HEK293 (cell line): ENCODE results near the gene ARHGAP8.
A peak's percentile ranks its signal among the peaks of the same experiment; 100 is the strongest.

ENCODE experiments used
- CTCF ChIA-PET: fragments of 350-600 bp; formaldehyde crosslinking; extraction: SDS; loops from one replicate; lab custom pipeline; 2021; ENCODE audit warnings: antibody characterized with exemption; lab: Yijun Ruan, JAX
- POLR2A ChIA-PET: fragments of 300-600 bp; formaldehyde crosslinking; extraction: SDS; loops from one replicate; lab custom pipeline; 2020; ENCODE audit warnings: antibody characterized with exemption, inconsistent platforms; lab: Yijun Ruan, JAX
- H3K27ac ChIP-seq: fragments of 200-500 bp; sonication (Bioruptor generic); 2 replicates; pipeline ENCODE4 v1.5.1; 2014; ENCODE audit warnings: low read depth, low read length, control low read depth, inconsistent platforms; ENCODE audit errors: extremely low read depth
- H3K36me3 ChIP-seq, 2 experiments: fragments of 200-500 bp in 1 of 2; sonication (Bioruptor generic) in 1 of 2; 1 replicate in 1 of 2; 2 replicates in 1 of 2; pipeline ENCODE4 v1.5.1; 2014 to 2017; ENCODE audit warnings: inconsistent platforms in 2 of 2, low read length in 2 of 2; ENCODE audit not compliant: control insufficient read depth in 2 of 2, insufficient read depth in 1 of 2
- H3K4me1 ChIP-seq: fragments of 200-500 bp; sonication (Bioruptor generic); 2 replicates; pipeline ENCODE4 v1.5.1; 2014; ENCODE audit warnings: mild to moderate bottlenecking, low read length, inconsistent platforms; ENCODE audit not compliant: control insufficient read depth, insufficient read depth
- H3K4me3 ChIP-seq: 2 replicates; pipeline ENCODE4 v1.5.1; 2011; ENCODE audit warnings: low read depth, mild to moderate bottlenecking, control low read depth, low read length, moderate library complexity
- H3K9me3 ChIP-seq: fragments of 200-500 bp; sonication (Bioruptor generic); 2 replicates; pipeline ENCODE4 v1.5.1; 2014; ENCODE audit warnings: low read depth, low read length, inconsistent platforms; ENCODE audit not compliant: control insufficient read depth, insufficient read depth
- BCL11B ChIP-seq: fragments of 450-650 bp; formaldehyde crosslinking; IDR thresholded peaks from 2 replicates; pipeline ENCODE4 v1.5.1; 2016; ENCODE audit warnings: low read depth, missing biosample characterization, missing genetic modification characterization
- GLIS2 ChIP-seq: fragments of 450-650 bp; formaldehyde crosslinking; IDR thresholded peaks from 2 replicates; pipeline ENCODE4 v1.5.1; 2016; ENCODE audit warnings: missing biosample characterization, missing genetic modification characterization
- KLF9 ChIP-seq: fragments of 450-650 bp; formaldehyde crosslinking; IDR thresholded peaks from 2 replicates; pipeline ENCODE4 v1.5.1; 2016; ENCODE audit warnings: missing biosample characterization, missing genetic modification characterization, low read depth
- MYNN ChIP-seq: fragments of 450-650 bp; formaldehyde crosslinking; IDR thresholded peaks from 2 replicates; pipeline ENCODE4 v1.5.1; 2016; ENCODE audit warnings: missing biosample characterization, missing genetic modification characterization, borderline replicate concordance
- PRDM1 ChIP-seq: fragments of 450-650 bp; formaldehyde crosslinking; IDR thresholded peaks from 2 replicates; pipeline ENCODE4; 2016; ENCODE audit warnings: missing biosample characterization, missing genetic modification characterization
- REPIN1 ChIP-seq: fragments of 450-650 bp; formaldehyde crosslinking; IDR thresholded peaks from 2 replicates; pipeline ENCODE4 v1.5.1; 2017; ENCODE audit warnings: missing biosample characterization, missing genetic modification characterization, low read depth
- WT1 ChIP-seq: fragments of 450-650 bp; formaldehyde crosslinking; IDR thresholded peaks from 2 replicates; pipeline ENCODE4 v1.5.1; 2016; ENCODE audit warnings: missing biosample characterization, missing genetic modification characterization
- ZBTB20 ChIP-seq: fragments of 450-650 bp; formaldehyde crosslinking; IDR thresholded peaks from 2 replicates; pipeline ENCODE4 v1.5.1; 2016; ENCODE audit warnings: missing biosample characterization, missing genetic modification characterization
- ZBTB8A ChIP-seq: fragments of 450-650 bp; formaldehyde crosslinking; IDR thresholded peaks from 2 replicates; pipeline ENCODE4 v1.5.1; 2016; ENCODE audit warnings: missing biosample characterization, missing genetic modification characterization
- ZIC2 ChIP-seq: fragments of 450-650 bp; formaldehyde crosslinking; IDR thresholded peaks from 2 replicates; pipeline ENCODE4 v1.5.1; 2016; ENCODE audit warnings: missing biosample characterization, missing genetic modification characterization
- ZNF114 ChIP-seq: fragments of 450-650 bp; formaldehyde crosslinking; IDR thresholded peaks from 2 replicates; pipeline ENCODE4 v1.5.0; 2017; ENCODE audit warnings: missing biosample characterization, missing genetic modification characterization
- ZNF146 ChIP-seq: fragments of 450-650 bp; formaldehyde crosslinking; IDR thresholded peaks from 2 replicates; pipeline ENCODE4 v1.5.1; 2016; ENCODE audit warnings: missing biosample characterization, missing genetic modification characterization
- ZNF169 ChIP-seq: fragments of 450-650 bp; formaldehyde crosslinking; IDR thresholded peaks from 2 replicates; pipeline ENCODE4 v1.5.1; 2016; ENCODE audit warnings: missing biosample characterization, missing genetic modification characterization
- ZNF223 ChIP-seq: fragments of 450-650 bp; formaldehyde crosslinking; IDR thresholded peaks from 2 replicates; pipeline ENCODE4 v1.5.1; 2016; ENCODE audit warnings: missing biosample characterization, missing genetic modification characterization
- ZNF24 ChIP-seq: fragments of 450-650 bp; formaldehyde crosslinking; IDR thresholded peaks from 2 replicates; pipeline ENCODE4 v1.5.1; 2016; ENCODE audit warnings: missing biosample characterization, missing genetic modification characterization
- ZNF311 ChIP-seq: fragments of 450-650 bp; formaldehyde crosslinking; IDR thresholded peaks from 2 replicates; pipeline ENCODE4 v1.5.1; 2017; ENCODE audit warnings: missing biosample characterization, missing genetic modification characterization, borderline replicate concordance
- ZNF335 ChIP-seq: fragments of 450-650 bp; formaldehyde crosslinking; conservative IDR thresholded peaks from 2 replicates; pipeline ENCODE4 v1.5.1; 2016; ENCODE audit warnings: missing biosample characterization, missing genetic modification characterization
- ZNF341 ChIP-seq: fragments of 450-650 bp; formaldehyde crosslinking; IDR thresholded peaks from 2 replicates; pipeline ENCODE4; 2016; ENCODE audit warnings: low read depth, missing biosample characterization, missing genetic modification characterization
- ZNF391 ChIP-seq: fragments of 450-650 bp; formaldehyde crosslinking; IDR thresholded peaks from 2 replicates; pipeline ENCODE4 v1.5.1; 2016; ENCODE audit warnings: low read depth, missing biosample characterization, missing genetic modification characterization, borderline replicate concordance
- ZNF473 ChIP-seq: fragments of 450-650 bp; formaldehyde crosslinking; IDR thresholded peaks from 2 replicates; pipeline ENCODE4 v1.5.1; 2017; ENCODE audit warnings: missing biosample characterization, missing genetic modification characterization
- ZNF561 ChIP-seq: fragments of 450-650 bp; IDR thresholded peaks from 2 replicates; pipeline ENCODE4 v1.5.1; 2018; ENCODE audit warnings: missing biosample characterization, missing genetic modification characterization, borderline replicate concordance
- ZNF580 ChIP-seq: fragments of 450-650 bp; formaldehyde crosslinking; IDR thresholded peaks from 2 replicates; pipeline ENCODE4 v1.5.1; 2016; ENCODE audit warnings: missing biosample characterization, missing genetic modification characterization
- ZNF596 ChIP-seq: fragments of 450-650 bp; IDR thresholded peaks from 2 replicates; pipeline ENCODE4 v1.5.0; 2018; ENCODE audit warnings: missing biosample characterization, mild to moderate bottlenecking, missing genetic modification characterization, moderate library complexity
- ZNF623 ChIP-seq: fragments of 450-650 bp; formaldehyde crosslinking; IDR thresholded peaks from 2 replicates; pipeline ENCODE4 v1.5.1; 2016; ENCODE audit warnings: missing biosample characterization, missing genetic modification characterization
- ZNF624 ChIP-seq: fragments of 450-650 bp; formaldehyde crosslinking; IDR thresholded peaks from 2 replicates; pipeline ENCODE4 v1.5.1; 2017; ENCODE audit warnings: missing biosample characterization, missing genetic modification characterization
- ZNF658 ChIP-seq: fragments of 450-650 bp; formaldehyde crosslinking; IDR thresholded peaks from 2 replicates; pipeline ENCODE4; 2016; ENCODE audit warnings: missing biosample characterization, missing genetic modification characterization
- ZNF704 ChIP-seq: fragments of 450-650 bp; formaldehyde crosslinking; IDR thresholded peaks from 2 replicates; pipeline ENCODE4 v1.5.1; 2016; ENCODE audit warnings: missing biosample characterization, missing genetic modification characterization
- ZNF76 ChIP-seq: fragments of 450-650 bp; formaldehyde crosslinking; IDR thresholded peaks from 2 replicates; pipeline ENCODE4; 2016; ENCODE audit warnings: low read depth, missing biosample characterization, missing genetic modification characterization, borderline replicate concordance
- ZNF777 ChIP-seq: fragments of 450-650 bp; formaldehyde crosslinking; IDR thresholded peaks from 2 replicates; pipeline ENCODE4 v1.5.1; 2017; ENCODE audit warnings: missing biosample characterization, missing genetic modification characterization, borderline replicate concordance
- ZNF837 ChIP-seq: fragments of 450-650 bp; formaldehyde crosslinking; IDR thresholded peaks from 2 replicates; pipeline ENCODE4 v1.5.1; 2016; ENCODE audit warnings: missing biosample characterization, missing genetic modification characterization
- ZSCAN5A ChIP-seq: fragments of 450-650 bp; formaldehyde crosslinking; IDR thresholded peaks from 2 replicates; pipeline ENCODE4 v1.5.1; 2016; ENCODE audit warnings: missing biosample characterization, missing genetic modification characterization

ARHGAP8 gene

GRCh38 chr22:44750481-44750880, 1.9 kb upstream of the ARHGAP8 start:
- no peaks in the 10 kb centered on the region; a peak in 1 of 3 replicates for H3K36me3 ChIP-seq
- no peak overlapping the region for H3K27ac ChIP-seq
- ChIA-PET POLR2A (no interaction called here), CTCF (interaction anchor here (1.3 kb wide), 1 partner anchor 66 kb away, joined by 4 read pairs; no protein-coding TSS in a partner anchor)
- H3K4me1 ChIP-seq: peaks cover 5% of the 10 kb centered on the region; the same call in 1 of the 2 replicates
- H3K9me3 ChIP-seq: no peaks in the 10 kb centered on the region
- TF ChIP-seq ZNF580 (tag by site-specific recombination): peak; percentile 65
- TF ChIP-seq ZNF169: no peak
- peak; percentile 98 for TF ChIP-seq ZNF146
- TF ChIP-seq, all 188 proteins: peak for 2
- H3K4me3 ChIP-seq: no peak overlapping the region

GRCh38 chr22:44753189-44754042, 1.0 kb downstream of the ARHGAP8 start:
- POLR2A ChIA-PET: interaction anchor here (0.5 to 0.6 kb wide), 2 partner anchors 12 to 60 kb away, joined by 3 to 4 read pairs; no protein-coding TSS in a partner anchor
- CTCF ChIA-PET: interaction anchor here (0.6 to 2.6 kb wide), 6 partner anchors 15 to 520 kb away, joined by 3 to 11 read pairs (median 4); no protein-coding TSS in a partner anchor
- Histone ChIP-seq H3K9me3 (no peaks in the 10 kb centered on the region), H3K27ac (peak overlapping the region; percentile 1; the same call in 1 of the 2 replicates), H3K36me3 (no peaks in the 10 kb centered on the region; a peak in 1 of 3 replicates), H3K4me1 (peaks cover 18% of the 10 kb centered on the region), H3K4me3 (peak overlapping the region; percentile 57)
- TF ChIP-seq ZNF335 (tag by site-specific recombination) (peak; percentile 51), BCL11B (tag by site-specific recombination) (no peak), ZNF24 (tag by site-specific recombination) (no peak), ZNF777 (tag by site-specific recombination) (no peak), ZNF658 (no peak), ZNF341 (tag by site-specific recombination) (peak; percentile 27; the same call in 1 of the 2 replicates), ZBTB8A (no peak), ZNF311 (tag by site-specific recombination) (no peak), ZNF837 (tag by site-specific recombination) (no peak), GLIS2 (tag by site-specific recombination) (0 out of 2 replicates have a peak, but pooled peaks have one; percentile 2), MYNN (tag by site-specific recombination) (no peak), ZNF624 (tag by site-specific recombination) (no peak), ZNF561 (no peak), ZIC2 (no peak), KLF9 (no peak), REPIN1 (tag by site-specific recombination) (no peak), WT1 (tag by site-specific recombination) (no peak), ZNF391 (tag by site-specific recombination) (no peak), ZNF704 (tag by site-specific recombination) (no peak), ZNF473 (tag by site-specific recombination) (no peak), ZNF596 (tag by site-specific recombination) (no peak), ZNF114 (tag by site-specific recombination) (no peak), ZNF223 (tag by site-specific recombination) (no peak), ZSCAN5A (no peak), ZNF623 (tag by site-specific recombination) (no peak), ZNF76 (tag by site-specific recombination) (no peak), PRDM1 (tag by site-specific recombination) (no peak), ZBTB20 (tag by site-specific recombination) (peak; percentile 52; the same call in 1 of the 2 replicates)
